Prostate gland (tissue), 2 donors: Measurements from ENCODE around the gene PRSS1.

Experiments
- POLR2A ChIP-seq: fragments of 450-650 bp; IDR thresholded peaks from one replicate; pipeline ENCODE4 v1.6.1; 2016; ENCODE audit warnings: antibody characterized with exemption, mild to moderate bottlenecking
- TF ChIP-seq, protein P1 (sequence below), 4 experiments: fragments of 200-600 bp in 2 of 4; fragments of 450-650 bp in 2 of 4; sonication (generic) in 2 of 4; IDR thresholded peaks; 1 replicate in 3 of 4; 2 replicates in 1 of 4; pipeline ENCODE4 v1.5.1; 2016 to 2019; ENCODE audit warnings: antibody characterized with exemption in 4 of 4, mild to moderate bottlenecking in 2 of 4, moderate library complexity in 2 of 4

DNA sequence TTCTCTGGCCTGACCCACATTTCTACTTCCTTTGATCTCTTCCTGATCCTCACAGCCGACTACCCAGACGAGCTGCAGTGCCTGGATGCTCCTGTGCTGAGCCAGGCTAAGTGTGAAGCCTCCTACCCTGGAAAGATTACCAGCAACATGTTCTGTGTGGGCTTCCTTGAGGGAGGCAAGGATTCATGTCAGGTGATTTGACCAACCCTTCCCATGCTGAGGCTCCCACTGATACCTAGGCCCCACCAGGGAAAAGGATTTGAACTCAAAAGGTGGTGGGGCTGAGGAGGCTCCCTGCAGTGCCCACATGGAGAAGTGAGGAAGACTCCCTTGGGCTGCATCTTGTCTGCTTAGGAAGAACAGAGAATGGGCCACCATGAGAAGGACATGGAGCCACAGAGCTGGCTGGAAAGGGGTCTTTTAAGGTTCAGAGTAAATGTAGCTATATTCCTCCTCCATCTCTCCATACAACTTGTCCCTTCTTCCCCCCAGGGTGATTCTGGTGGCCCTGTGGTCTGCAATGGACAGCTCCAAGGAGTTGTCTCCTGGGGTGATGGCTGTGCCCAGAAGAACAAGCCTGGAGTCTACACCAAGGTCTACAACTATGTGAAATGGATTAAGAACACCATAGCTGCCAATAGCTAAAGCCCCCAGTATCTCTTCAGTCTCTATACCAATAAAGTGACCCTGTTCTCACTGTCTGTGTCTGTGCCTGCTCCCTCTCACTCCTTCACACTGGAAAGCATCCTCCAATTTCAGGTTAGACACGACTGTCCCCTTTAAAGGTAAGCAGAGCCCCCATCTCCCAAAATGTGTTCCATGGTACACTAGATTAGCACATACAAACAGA, 3.3 kb downstream of the PRSS1 start:
- TF ChIP-seq, protein P1, sequence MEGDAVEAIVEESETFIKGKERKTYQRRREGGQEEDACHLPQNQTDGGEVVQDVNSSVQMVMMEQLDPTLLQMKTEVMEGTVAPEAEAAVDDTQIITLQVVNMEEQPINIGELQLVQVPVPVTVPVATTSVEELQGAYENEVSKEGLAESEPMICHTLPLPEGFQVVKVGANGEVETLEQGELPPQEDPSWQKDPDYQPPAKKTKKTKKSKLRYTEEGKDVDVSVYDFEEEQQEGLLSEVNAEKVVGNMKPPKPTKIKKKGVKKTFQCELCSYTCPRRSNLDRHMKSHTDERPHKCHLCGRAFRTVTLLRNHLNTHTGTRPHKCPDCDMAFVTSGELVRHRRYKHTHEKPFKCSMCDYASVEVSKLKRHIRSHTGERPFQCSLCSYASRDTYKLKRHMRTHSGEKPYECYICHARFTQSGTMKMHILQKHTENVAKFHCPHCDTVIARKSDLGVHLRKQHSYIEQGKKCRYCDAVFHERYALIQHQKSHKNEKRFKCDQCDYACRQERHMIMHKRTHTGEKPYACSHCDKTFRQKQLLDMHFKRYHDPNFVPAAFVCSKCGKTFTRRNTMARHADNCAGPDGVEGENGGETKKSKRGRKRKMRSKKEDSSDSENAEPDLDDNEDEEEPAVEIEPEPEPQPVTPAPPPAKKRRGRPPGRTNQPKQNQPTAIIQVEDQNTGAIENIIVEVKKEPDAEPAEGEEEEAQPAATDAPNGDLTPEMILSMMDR (IDR thresholded peaks at IDR 0.05), result no peak
- TF ChIP-seq POLR2A, result no peak
